ENCODE results near the gene CUEDC1.

CUEDC1 gene

GRCh38 chr17:57902117-57902799 is 53.0 kb downstream of the CUEDC1 start:
- ATAC-seq (ENCODE audit: low read depth) (no peak), DNase-seq (ENCODE audit: low spot score) (no peak)
- H3K4me1 ChIP-seq (ENCODE audit: insufficient read depth, poor library complexity, severe bottlenecking): peaks cover 62% of the 10 kb centered on the region
- H3K4me3 ChIP-seq (ENCODE audit: severe bottlenecking): no peak overlapping the region
- peak overlapping the region; percentile 89 for H3K27ac ChIP-seq (ENCODE audit: poor library complexity, severe bottlenecking)
- H3K27me3 ChIP-seq (ENCODE audit: insufficient read depth, poor library complexity, severe bottlenecking): no peaks in the 10 kb centered on the region
- no peaks in the 10 kb centered on the region for H3K9me3 ChIP-seq (ENCODE audit: severe bottlenecking)
- H3K36me3 ChIP-seq (ENCODE audit: low read depth): peaks cover 4% of the 10 kb centered on the region; the same call in 1 of the 2 replicates
- no peak for TF ChIP-seq CTCF (IDR thresholded peaks at IDR 0.05; ENCODE audit: poor library complexity, severe bottlenecking)

GRCh38 chr17:57900991-57901743 is 54.0 kb downstream of the CUEDC1 start:
- no peak for TF ChIP-seq CTCF (IDR thresholded peaks at IDR 0.05; ENCODE audit: poor library complexity, severe bottlenecking)
- Histone ChIP-seq H3K9me3 (ENCODE audit: severe bottlenecking) (no peaks in the 10 kb centered on the region), H3K36me3 (ENCODE audit: low read depth) (peaks cover 2% of the 10 kb centered on the region; the same call in 1 of the 2 replicates), H3K27ac (ENCODE audit: poor library complexity, severe bottlenecking) (peak overlapping the region; percentile 89), H3K4me3 (ENCODE audit: severe bottlenecking) (no peak overlapping the region), H3K27me3 (ENCODE audit: insufficient read depth, poor library complexity, severe bottlenecking) (no peaks in the 10 kb centered on the region), H3K4me1 (ENCODE audit: insufficient read depth, poor library complexity, severe bottlenecking) (peaks cover 62% of the 10 kb centered on the region)
- DNase-seq (ENCODE audit: low spot score) (peak; percentile 90), ATAC-seq (ENCODE audit: low read depth) (peak; percentile 81)

GRCh38 chr17:57899822-57900221 is 55.4 kb downstream of the CUEDC1 start:
- no peak overlapping the region for H3K4me3 ChIP-seq (ENCODE audit: severe bottlenecking)
- no peaks in the 10 kb centered on the region for H3K9me3 ChIP-seq (ENCODE audit: severe bottlenecking)
- H3K27me3 ChIP-seq (ENCODE audit: insufficient read depth, poor library complexity, severe bottlenecking): no peaks in the 10 kb centered on the region
- H3K27ac ChIP-seq (ENCODE audit: poor library complexity, severe bottlenecking): peak overlapping the region; percentile 89
- no peaks in the 10 kb centered on the region for H3K36me3 ChIP-seq (ENCODE audit: low read depth)
- no peak for TF ChIP-seq CTCF (IDR thresholded peaks at IDR 0.05; ENCODE audit: poor library complexity, severe bottlenecking)
- ATAC-seq (ENCODE audit: low read depth) (no peak), DNase-seq (ENCODE audit: low spot score) (no peak)
- H3K4me1 ChIP-seq (ENCODE audit: insufficient read depth, poor library complexity, severe bottlenecking): peaks cover 61% of the 10 kb centered on the region

- no peak for ATAC-seq (ENCODE audit: low read depth)
- H3K27me3 ChIP-seq (ENCODE audit: insufficient read depth, poor library complexity, severe bottlenecking): no peaks in the 10 kb centered on the region
- H3K36me3 ChIP-seq (ENCODE audit: low read depth): no peaks in the 10 kb centered on the region
- no peak overlapping the region for H3K4me3 ChIP-seq (ENCODE audit: severe bottlenecking)
- H3K4me1 ChIP-seq (ENCODE audit: insufficient read depth, poor library complexity, severe bottlenecking): peaks cover 57% of the 10 kb centered on the region
- no peak for DNase-seq (ENCODE audit: low spot score)
- no peaks in the 10 kb centered on the region for H3K9me3 ChIP-seq (ENCODE audit: severe bottlenecking)
- peak overlapping the region; percentile 89 for H3K27ac ChIP-seq (ENCODE audit: poor library complexity, severe bottlenecking)
- no peak for TF ChIP-seq CTCF (IDR thresholded peaks at IDR 0.05; ENCODE audit: poor library complexity, severe bottlenecking)
These were observed 55.8 kb downstream of the CUEDC1 start for GRCh38 chr17:57899391-57899790.

Data from RWPE2 (cell line).